Renal pelvis (tissue), 4 donors: ENCODE measurements around the gene SRP19. TPM values are rescaled to one million over a fixed set of nuclear protein-coding genes. Genes with fewer than 3 reads are reported as not detected.

ENCODE experiments used
- DNase-seq: peaks from one replicate; pipeline ENCODE4 v3.0.0-alpha.2; 2013
- polyA plus RNA-seq, 3 donors: library from polyadenylated mRNA; unstranded; fragments of 120-200 nt; gene quantifications; one replicate each; pipeline ENCODE4 v1.2.1, GENCODE V29; 2013; ENCODE audit not compliant: insufficient read length in 3 of 3

Gene SRP19
- polyA plus RNA-seq, 3 donors, result 72.9 to 79.2 (median 74.6) TPM

DNA sequence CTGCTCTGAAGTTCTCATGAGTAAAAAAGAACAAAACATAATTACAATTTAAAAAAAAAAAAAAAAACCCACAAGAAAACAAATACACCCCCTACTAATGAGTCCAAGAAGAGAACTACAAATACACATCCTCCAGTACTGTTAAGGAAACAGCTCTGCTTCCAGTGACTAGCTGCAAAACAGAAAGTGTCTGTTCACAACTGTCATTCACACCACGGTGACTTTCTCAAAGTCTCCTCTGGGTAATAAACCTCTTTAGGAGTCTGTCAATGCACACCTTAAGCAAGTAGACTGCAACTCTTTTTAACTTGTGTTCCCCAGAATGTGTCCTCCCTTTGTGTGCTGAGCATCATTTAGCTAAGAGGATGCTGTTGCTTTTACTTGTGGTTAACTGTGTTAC, 54.7 kb downstream of the SRP19 start:
- DNase-seq, result no peak

DNA sequence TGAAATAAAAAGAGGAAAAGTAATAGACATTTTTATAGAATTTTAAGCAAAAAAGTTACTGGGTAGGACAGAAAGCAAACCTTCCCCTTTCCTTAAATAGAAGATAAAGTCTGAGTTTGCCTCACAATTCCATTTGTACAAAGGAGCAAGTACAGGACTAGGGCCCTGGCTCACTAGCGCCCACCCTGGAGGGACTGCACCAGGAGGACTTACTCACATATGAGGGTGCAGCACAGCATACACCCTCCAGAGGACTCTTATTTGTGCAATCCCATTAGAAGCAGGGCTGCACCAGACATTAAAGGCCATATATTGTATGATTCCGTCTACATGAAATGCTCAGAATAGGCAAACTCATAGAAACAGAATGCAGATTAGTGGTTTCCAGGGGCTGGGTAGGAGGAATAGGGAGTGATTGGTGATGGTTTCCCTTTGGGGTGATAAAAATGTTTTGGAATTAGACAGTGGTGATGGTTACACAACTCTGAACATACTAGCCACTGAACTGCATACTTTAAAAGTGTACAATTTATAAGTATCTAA, 56.4 kb downstream of the SRP19 start:
- no peak for DNase-seq

DNA sequence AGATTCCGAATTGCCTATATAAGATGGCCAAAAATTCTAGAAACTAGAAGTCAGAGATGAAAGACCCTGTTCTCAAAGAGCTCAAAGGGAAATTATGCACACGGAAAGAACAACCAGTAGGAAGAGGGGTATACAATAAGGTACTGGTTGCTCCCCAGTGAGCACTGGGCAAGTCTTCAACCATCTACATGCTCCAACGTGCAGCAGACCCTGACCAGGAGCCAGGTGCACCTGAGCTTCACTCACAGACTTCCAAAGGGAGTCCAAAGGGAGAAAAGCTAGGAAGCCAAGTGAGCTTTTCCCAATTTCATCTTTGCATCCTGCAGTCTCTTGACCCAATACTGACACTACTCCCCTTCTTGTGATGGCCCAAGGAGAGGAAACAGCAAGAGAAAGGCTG, 57.0 kb downstream of the SRP19 start:
- DNase-seq, result no peak

DNA sequence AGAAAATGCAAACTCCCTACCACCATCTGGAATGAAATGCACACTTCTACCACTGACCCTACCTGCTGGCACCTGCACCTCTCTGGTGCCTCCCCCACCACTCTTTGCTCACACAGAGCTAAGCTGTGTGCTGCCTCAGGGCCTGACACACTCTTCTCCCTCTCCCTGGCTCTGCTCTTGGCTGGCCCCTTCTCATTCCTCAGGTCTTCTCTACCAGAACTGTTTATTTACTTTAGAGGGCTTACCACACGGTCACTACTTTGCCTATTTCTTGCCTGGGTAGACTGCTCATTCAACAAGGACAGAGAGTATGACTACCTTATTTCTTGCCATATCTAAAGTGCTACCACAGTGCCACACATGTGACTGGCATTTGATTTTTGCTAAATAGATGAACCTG, 57.6 kb downstream of the SRP19 start:
- DNase-seq, result no peak

Other genes starting within 250 kb of the SRP19 start
- gene APC, start 123.4 kb upstream of the SRP19 start, polyA plus RNA-seq, result 10 to 100 TPM; 30.7 to 32.1 (median 32.0) TPM
- 100 to 1,000 TPM in 1 of 3 donors, 10 to 100 TPM in 2; 94.3 to 107 (median 97.3) TPM for gene REEP5, start 60.9 kb downstream of the SRP19 start, polyA plus RNA-seq
- 10 to 100 TPM; 30.5 to 38.4 (median 37.9) TPM for gene DCP2, start 115.5 kb downstream of the SRP19 start, polyA plus RNA-seq